Choroid plexus epithelial cell (primary cell): ENCODE measurements around the gene PRMT9.

Experiments
- DNase-seq: peaks from one replicate; pipeline ENCODE4 v3.0.0-alpha.2; 2010; ENCODE audit warnings: low read depth
- H3K4me3 ChIP-seq: 2 replicates; pipeline ENCODE4 v1.5.1; 2011; ENCODE audit warnings: low read depth, mild to moderate bottlenecking, control low read depth, low read length, moderate library complexity
- CTCF ChIP-seq: conservative IDR thresholded peaks from 2 replicates; pipeline ENCODE4 v1.5.1; 2011; ENCODE audit warnings: low read depth, mild to moderate bottlenecking, control low read depth, inconsistent platforms, low read length, moderate library complexity

The PRMT9 gene

GRCh38 chr4:147683717-147684700, at the start of gene PRMT9:
PRMT9 (minus strand) TSS chr4:147684163; CDS start chr4:147683987, 176 bp downstream.
- H3K4me3 ChIP-seq, result peak within 1 kb of the TSS; percentile 99
- no peak for TF ChIP-seq CTCF
- DNase-seq, result peak; percentile 92

- no peak for TF ChIP-seq CTCF
- peak overlapping the region; percentile 89 for H3K4me3 ChIP-seq
- peak; percentile 59 for DNase-seq
Observed at GRCh38 chr4:147732518-147733235, 48.7 kb upstream of the PRMT9 start.

GRCh38 chr4:147731580-147732517, 47.9 kb upstream of the PRMT9 start, which contains the start of gene ARHGAP10:
ARHGAP10 (plus strand) TSS chr4:147732088; CDS start chr4:147732302, 214 bp downstream.
- H3K4me3 ChIP-seq, result peak within 1 kb of the TSS; percentile 89
- peak; percentile 72 for DNase-seq
- TF ChIP-seq CTCF, result peak; percentile 0

GRCh38 chr4:147730333-147730732, 46.4 kb upstream of the PRMT9 start:
- peak; percentile 61 for DNase-seq
- peak; percentile 45 for TF ChIP-seq CTCF
- no peak overlapping the region for H3K4me3 ChIP-seq

- no peak overlapping the region for H3K4me3 ChIP-seq
- no peak for DNase-seq
Observed at GRCh38 chr4:147727476-147728028, 43.6 kb upstream of the PRMT9 start.

More at GRCh38 chr4:147727476-147728028, 43.6 kb upstream of the PRMT9 start:
- TF ChIP-seq CTCF, result no peak
